NCI-H146 treated with DMSO at 0.1 percent for 48 hours (cell line): ENCODE data around the gene SV2C.

ENCODE experiments used
- DNase-seq: peaks from one replicate; lab custom pipeline; 2025; ENCODE audit not compliant: unreplicated experiment; lab: John Stamatoyannopoulos, UW

SV2C gene

DNA sequence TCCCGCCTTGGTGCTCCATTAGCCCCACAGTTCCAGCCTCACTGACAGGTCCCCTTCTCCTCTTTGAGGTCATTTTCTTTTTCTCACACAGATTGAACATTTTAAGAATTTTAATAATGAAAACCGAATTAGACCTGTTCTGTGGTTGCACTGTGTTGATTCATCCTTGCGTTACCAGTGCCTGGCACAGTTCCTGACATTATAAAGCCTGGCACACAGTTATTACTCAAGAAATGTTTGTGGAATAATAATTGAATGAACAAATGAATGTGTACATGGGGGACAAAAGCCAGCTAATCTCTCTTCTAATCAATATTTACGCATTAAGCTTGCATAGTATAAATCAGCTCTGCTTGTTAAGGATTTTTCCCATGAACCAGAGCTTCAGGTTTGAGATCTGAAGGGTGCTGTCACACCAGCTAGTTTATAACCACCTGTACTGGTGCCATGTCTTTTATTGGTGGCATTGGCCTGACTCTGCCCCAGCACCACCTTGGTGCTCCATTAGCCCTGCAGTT is 80.0 kb downstream of the SV2C start:
- DNase-seq: no peak

DNA sequence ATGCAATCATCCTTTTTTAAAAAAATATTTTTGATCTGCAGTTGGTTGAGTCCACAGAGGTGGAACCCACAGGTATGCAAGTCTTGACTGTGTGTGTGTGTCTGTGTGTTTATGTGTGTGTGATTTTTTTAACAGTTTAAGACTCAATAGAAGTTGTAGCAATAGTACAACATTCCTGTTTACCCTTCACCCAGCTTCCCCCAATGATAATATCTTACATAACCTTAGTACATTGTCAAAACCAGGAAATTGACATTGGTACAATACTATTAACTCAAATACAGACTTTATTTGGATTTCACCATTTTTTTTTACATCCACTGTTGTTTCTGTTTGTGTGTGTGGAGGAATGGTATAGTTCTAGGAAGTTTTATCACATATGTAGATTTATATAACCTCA is 81.8 kb downstream of the SV2C start:
- no peak for DNase-seq

DNA sequence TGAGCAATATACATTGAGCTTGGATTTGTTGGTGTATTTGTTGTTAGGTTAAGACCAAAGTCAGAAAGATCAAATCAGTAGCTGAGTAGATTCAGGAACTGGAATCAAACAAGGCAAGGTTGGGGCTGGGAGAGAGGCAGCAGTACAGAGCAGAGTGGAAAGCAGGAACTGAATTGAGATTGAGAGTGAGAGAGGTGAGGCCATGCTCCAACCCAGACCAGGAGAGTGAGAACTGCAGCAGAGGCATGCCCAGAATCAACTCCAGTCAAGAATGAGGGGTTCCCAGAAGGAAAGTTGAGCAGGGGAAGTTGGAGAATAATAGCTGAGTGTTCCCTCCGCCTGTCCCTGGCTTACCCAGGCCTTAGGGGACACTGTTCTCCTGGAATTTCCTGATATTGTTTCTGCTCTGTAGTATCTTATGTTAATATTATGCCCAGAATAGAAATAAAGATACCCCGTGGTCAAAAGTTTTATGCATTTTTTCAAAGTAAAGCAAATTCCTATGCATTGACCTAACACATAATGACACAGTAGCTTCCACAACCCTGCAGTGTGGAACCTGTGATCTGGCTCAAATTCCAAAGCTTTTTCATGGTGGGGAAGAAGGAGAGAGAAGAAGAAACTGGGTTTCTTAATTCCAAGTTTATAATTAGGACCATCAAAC is 82.7 kb downstream of the SV2C start:
- DNase-seq: no peak

DNA sequence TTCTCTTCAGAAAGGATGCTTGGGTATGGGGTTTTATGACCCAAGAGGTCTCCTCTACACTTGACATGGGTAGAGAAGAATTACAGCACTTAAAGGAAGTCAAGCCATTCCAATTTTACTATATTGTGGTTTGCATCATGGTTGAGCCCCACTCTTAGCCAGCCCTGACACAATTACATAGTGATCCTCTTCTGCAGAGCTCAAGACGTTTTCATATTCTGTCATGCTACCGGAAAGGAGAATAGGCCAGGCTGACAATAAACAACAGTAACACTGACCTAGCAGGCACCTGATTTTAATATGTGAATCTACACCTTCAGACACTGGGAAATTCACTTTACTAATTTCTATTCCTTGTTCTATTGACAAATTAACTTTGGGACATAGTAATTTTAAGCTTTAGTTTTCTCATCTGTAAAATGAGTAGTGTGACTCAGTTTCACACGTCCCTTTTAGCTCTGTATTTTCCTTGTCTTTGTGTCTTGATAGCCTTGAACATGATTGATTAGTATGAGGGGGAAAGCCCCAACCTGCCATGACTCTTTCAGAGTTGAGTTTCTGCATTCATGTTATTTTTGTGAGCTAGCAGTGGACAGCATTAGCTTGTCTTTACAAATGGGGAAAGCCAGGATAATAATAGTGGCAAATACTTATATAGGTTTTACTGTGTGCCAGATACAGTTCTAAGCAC is 83.8 kb downstream of the SV2C start:
- DNase-seq: no peak

DNA sequence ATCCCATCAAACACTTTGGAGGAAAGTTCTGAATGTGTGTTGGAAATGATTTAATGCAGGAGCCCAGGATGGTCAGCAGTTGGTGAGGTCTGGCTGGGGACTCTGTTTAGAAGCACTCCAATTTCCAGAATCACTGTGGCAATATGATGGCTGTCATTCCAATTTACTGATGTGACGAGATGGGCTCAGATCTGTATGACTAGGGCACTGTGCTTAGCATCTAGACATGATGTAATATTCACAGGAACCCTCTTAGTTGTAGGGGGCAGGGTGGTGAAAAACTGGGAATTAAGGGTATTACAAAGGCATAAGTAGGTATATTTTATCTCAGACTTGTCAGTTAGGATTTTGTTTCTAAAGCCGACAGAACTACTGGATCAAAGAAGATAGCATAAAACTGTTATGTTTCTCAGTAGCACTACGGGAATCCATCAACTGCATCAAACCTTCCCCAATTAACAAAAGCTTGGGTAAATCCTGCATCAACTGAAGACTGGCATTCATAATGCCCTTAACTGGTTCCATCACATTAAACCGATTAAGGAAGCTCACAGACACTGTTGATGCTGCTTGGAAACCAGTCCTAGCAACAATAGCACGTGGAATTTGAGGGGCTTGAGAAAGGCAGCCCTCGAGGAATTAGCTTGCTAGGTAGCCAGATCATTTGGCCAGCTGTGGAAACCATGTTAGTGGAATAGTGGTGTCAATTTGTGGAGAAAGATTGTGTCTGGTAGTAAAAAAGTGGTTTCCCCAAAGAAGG is 86.1 kb downstream of the SV2C start:
- no peak for DNase-seq

DNA sequence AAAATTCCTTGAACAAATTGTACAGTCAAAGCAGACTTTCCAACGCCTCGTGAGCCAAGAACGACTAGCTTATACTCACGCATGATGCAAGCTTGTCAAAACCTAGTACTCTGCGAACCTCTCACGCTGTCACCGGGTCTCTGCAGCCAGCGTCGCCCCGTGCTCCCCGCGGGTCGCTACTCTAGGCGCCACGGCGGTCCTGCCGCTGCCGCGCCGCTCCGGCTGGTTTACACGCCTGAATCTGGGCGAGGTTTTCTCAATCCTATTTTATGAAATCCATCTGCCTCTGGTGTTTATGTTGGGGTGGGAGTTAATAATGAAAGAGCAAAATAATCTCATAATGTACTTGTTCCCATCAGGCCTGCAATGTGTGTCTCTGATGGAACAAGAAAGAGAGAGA is 90.9 kb downstream of the SV2C start:
- DNase-seq: no peak

DNA sequence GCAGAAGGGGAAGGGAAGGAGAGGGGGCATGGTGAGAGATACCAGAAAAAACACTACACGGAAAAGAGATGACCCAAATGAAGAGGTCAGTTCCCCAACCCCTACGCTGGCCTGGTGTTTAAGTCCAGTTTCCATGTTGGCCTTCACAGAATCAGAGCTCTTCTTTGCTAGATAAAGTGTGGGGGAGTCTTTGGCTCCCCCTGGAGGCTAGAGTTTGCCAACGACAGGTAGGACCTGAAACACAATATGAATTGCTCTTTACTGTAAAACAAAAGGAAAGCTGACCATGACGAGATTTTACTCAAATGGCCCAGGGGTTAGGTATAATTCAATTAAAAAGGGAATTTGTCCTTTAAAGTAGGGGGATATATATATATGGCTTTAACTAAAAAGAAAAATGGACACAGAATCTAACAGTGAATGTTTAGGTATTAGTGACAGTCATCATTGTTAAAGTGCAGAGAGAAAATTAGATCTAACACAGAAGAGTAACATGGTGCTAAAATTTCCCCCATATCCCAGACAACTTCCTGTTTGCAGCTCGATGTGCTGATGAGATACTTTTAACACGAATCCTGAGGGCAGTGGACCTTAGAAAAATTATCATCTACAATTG is 92.0 kb downstream of the SV2C start:
- DNase-seq: peak; percentile 10

DNA sequence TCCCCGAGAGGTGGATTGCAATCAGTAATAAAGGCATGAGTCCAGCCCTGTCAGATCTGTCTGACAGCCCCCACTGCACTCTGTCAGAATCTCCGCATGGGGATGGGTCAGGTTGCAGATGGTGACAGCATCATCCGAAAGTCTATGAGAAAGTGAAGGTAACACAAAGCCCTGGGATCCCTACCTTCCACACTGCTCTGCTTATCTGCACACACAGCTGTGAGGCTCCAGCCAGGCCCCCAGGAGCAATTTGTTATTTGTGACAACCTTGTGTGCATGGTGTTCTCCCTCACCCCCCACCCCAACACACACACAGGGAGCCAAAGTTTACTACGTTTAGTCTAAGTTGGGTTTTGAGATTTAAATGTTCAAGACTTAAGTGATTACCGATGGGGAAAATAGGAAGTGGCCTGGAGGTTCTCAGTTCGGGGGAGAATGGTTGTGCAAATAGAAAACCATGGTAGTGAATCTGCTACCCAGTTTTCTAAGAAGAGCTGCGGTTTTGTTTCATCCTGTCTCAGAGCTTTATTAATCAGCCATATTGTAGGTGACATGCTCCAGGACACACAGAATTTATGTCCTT is 92.7 kb downstream of the SV2C start:
- no peak for DNase-seq

DNA sequence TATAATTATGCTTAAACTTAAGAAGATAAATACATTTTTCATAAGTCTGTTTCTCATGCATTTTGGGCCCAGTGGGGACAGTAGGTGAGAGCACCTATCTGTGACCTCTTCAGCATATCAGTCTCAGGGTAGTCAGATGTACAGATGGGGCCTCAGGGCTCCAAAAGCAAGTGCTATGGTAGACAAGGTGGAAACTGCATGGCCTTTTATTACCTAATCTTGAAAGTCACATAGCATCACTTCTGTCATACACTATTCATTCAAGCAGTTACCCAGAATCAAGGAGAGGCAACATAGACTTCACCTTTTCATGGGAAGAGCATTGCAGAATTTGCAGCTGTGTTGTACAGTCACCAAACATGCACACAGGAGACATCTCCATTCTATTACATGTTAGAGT is 94.8 kb downstream of the SV2C start:
- DNase-seq: no peak

DNA sequence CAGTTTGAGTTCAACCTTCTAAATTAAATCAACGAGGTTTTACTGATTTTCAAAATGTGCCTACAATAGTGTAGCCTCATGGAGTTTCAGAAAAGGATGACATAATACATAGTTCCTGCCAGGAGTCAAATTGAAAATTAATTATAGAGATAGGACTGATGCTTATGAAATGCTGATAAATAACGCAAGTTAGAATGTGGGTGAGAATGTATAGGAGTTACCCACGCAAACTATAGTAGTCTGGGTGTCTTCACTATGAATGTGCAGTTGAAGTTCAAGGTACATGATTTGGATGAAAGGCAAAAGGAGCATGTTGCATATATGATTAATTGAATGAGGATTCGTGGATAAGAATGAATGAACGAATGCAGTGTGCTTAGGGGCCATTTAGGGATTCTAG is 95.7 kb downstream of the SV2C start:
- DNase-seq: no peak

DNA sequence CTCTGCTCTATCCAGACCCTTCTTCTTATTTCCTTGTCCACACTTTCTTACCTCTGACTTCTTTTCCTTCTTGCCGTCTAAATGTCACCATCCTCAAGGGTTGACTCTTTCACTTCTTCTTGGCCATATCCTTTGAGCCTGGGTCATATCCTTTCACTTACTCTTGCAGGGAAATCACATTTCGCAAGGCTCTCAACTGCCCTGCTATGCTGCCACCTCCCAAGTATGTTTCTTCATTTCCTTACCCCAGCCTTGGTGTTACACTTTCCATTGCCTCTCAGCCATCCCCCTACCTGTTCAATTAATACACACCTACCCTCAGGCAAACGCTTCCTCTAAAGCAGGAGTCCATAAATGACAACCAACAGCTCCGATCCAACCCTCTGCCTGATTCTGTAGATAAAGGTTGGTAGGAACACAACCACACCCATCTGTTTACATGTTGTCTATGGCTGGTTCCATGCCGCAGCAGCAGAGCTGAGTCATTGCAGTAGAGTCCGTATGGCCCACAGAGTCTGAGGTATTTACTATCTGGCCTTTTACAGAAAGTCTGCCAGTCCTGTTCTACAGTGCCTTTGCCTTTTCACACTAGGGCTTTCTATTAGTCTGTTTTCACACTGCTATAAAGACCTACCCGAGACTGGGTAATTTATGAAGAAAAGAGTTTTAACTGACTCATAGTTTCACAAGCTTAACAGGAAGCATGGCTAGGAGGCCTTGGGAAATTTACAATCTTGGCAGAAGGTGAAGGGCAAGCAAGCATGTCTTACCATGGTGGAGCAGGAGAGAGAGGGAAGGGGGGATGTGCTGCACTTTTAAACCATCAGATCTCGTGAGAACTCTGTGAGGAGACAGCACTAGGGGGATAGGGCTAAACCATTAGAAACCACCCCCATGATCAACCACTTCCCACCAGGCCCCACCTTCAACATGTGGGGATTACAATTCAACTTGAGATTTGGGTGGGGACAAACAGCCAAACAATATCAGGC is 97.9 kb downstream of the SV2C start:
- no peak for DNase-seq

DNA sequence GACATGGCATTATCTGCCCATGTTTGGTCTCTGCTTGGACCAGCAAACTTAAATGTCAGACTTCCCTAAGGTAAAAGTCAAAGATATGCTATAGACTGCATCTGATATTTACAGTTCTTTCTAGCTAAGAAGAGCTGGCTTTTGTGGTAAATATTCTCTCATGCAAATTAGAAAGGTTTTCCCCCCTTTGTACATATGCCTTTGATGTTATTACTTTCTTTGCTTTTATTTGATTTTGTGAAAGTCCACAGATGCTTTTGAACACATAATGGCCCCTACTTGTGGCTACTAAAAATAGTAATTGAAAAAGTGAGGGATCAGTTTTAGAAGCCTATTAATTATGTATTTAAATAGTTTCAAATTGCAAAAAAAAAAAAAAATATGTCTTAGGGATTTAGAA is 104.2 kb downstream of the SV2C start:
- no peak for DNase-seq

DNA sequence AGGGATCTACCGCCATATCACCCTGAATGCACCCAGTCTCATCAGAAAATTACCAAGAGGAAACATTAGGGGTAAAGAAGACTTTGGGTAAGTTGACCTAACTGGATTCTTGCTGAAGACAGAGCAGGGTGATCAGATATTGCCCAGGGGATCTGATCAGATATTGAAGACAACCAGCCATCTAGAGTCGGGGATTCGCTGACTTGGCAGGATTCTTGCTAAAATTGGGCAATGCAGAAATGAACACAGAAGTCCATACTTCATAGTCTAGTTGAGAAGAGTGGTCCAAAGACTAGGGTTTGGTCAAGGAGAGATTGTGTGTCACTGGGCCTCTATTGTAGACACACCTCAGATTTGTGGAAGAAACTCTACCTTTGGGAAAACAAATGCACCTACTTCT is 107.2 kb downstream of the SV2C start:
- DNase-seq: no peak

DNA sequence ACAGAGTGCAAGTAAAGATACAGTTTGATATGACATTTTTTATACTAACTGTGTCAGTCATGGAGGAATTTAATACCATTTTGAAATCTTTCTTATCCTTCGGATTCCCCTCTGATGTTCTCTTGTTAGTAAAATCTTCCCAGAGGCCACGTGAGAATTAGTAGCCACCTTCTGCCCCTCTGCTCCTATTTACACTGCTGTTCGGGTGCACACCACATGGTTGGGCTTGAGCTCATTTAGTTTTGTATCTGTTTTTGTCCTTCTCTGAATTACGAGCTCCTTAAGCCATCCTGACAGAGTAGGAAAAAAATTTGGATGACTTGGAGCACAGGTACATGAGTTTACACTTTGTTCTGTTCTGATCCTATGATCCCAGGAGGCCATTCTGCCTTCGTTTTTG is 109.7 kb downstream of the SV2C start:
- DNase-seq: no peak

DNA sequence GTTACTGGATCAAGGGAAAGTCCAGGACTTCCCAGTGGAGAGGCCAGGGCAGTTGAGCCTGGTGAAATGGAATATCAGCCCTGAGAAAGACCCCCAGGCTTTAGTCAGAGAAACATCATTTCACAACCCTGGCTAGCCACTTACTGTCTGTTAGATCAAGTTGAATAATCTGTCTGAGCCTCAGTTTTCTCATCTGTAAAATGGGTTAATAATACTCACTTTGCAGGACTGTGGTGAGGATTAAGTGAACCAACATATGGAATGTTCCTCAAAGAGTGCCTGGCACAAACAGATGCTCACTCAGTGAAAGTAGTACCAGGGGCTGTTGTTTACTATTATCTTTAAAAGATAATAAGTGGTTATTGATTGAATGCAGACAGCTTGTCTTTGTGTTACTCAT is 110.5 kb downstream of the SV2C start:
- no peak for DNase-seq

DNA sequence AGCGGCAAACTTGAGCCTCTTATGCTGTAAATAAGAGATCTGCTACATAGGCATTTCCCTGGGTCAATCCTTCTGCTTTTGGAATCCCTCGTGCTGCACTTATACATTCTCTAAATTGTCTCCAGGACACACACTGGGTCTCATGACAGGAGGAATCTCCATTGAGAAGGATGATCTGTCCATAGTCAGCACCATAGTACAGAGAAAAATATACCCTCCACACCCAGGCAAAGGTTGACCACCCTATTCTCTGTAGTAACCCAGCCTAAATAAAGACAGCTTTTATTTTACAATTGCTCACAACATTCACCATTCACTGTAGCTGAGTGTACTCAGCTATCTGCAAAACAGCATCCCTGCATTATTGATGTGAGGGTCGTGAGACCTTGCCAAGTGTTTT is 111.2 kb downstream of the SV2C start:
- DNase-seq: no peak

DNA sequence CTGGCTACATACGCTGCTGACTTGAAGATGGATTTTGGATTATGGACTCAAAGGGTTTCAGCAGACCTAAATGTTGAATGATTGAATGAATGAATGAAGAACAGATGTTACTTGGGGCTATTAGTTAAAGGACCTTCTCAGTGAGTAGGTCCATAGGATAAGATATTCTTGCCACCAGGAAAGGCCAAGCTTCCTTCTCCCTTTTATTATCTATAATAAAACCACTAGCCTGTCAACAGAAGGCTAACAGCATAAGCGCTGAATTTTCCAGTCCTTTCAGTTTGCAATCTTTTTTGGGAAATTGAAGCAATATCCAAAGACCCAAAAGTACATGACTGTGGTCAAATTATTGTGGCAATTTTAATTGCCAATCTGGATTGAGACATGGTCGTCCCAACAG is 113.3 kb downstream of the SV2C start:
- DNase-seq: no peak

DNA sequence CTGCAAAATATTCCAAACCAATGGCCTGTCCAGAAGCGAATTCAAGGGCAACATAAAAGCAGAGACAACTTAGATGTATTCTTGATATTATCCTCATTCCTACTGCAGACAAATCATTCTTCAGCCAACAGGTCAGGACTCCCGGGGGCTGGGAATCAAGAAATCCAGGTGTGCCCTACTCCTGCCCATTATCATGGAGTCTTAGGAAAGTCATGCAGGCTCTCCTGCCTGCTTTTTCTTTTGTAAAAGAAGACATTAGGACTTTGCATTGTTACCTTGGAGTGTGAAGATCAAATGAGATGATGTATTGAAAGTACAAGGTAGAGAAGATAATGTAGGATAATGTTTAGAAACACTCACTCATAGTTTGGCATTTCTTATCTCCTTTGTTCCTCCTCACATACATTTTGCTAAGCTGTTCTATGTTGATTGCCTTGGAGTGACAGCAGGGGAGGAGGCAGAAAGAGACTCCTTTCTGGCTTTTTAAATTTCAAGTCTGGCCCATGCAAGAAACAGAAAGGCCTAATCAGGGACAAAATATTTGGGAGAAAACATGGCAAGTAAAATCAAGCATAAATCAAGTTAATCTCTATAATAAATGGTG is 113.8 kb downstream of the SV2C start:
- no peak for DNase-seq

DNA sequence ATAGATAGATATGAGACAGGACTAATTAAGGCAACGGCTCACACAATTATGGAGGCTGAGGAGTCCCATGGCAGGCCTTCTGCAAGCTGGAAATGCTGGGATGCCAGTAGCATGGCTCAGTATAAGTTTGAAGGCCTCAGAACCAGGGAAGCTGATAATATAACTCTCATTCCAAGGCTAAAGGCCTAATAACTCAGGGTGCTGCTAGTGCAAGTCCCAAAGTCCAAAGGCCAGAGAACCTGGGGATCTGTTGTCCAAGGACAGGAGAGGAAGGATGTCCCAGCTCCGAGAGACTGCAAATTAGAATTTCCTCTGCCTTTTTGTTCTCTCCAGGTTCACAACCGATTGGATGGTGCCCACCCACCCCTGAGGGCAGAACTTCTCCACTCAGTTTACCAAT is 114.5 kb downstream of the SV2C start:
- no peak for DNase-seq
